MCF 10A (cell line): ENCODE measurements around the gene ZMYM2. TPM values are rescaled to one million over a fixed set of nuclear protein-coding genes. Genes with fewer than 3 reads are reported as not detected.

Experiments
- BruUV-seq: library from RNA; stranded (reverse); fragments of 400-500 nt; replicated peaks from 2 replicates; lab custom pipeline; 2021; lab: Mats Ljungman, UMichigan
- CTCF ChIA-PET: fragments of 300-600 bp; sonication (Branson Sonifier 250); formaldehyde crosslinking; extraction: SDS; loops from one replicate; lab custom pipeline; 2021; ENCODE audit warnings: antibody characterized with exemption, inconsistent platforms; lab: Yijun Ruan, JAX
- POLR2A ChIA-PET: fragments of 300-600, 350-650 bp; sonication (Branson Sonifier 250); formaldehyde crosslinking; extraction: SDS; loops from one replicate; lab custom pipeline; 2020; ENCODE audit warnings: antibody characterized with exemption, inconsistent platforms; lab: Yijun Ruan, JAX
- DNase-seq: peaks from one replicate; pipeline ENCODE4 v3.0.0-alpha.2; 2018; ENCODE audit not compliant: unreplicated experiment
- H3K27ac Mint-ChIP-seq: one replicate; pipeline ENCODE4 v1.8.0; 2022; ENCODE audit warnings: mild to moderate bottlenecking, low read depth, mixed read lengths; ENCODE audit not compliant: unreplicated experiment
- H3K27me3 Mint-ChIP-seq: one replicate; pipeline ENCODE4 v1.8.0; 2022; ENCODE audit warnings: mixed read lengths; ENCODE audit not compliant: insufficient read depth, unreplicated experiment
- H3K36me3 Mint-ChIP-seq: one replicate; pipeline ENCODE4 v1.8.0; 2022; ENCODE audit warnings: mild to moderate bottlenecking, moderate library complexity, mixed read lengths; ENCODE audit not compliant: insufficient read depth, unreplicated experiment
- H3K4me1 Mint-ChIP-seq: one replicate; pipeline ENCODE4 v1.8.0; 2022; ENCODE audit warnings: mixed read lengths; ENCODE audit not compliant: insufficient read depth, unreplicated experiment
- H3K4me3 Mint-ChIP-seq: one replicate; pipeline ENCODE4 v1.8.0; 2022; ENCODE audit warnings: mild to moderate bottlenecking, moderate library complexity, mixed read lengths; ENCODE audit not compliant: unreplicated experiment
- H3K9me3 Mint-ChIP-seq: one replicate; pipeline ENCODE4 v1.8.0; 2022; ENCODE audit warnings: mixed read lengths; ENCODE audit not compliant: unreplicated experiment
- CTCF ChIP-seq: fragments of 200-600 bp; IDR thresholded peaks from one replicate; pipeline ENCODE4 v1.8.0; 2022; ENCODE audit warnings: antibody characterized with exemption, mild to moderate bottlenecking; ENCODE audit not compliant: unreplicated experiment
- intact Hi-C: fragments of 100-400 bp; cut with micrococcal nuclease; formaldehyde crosslinking; loops from 2 replicates; pipeline ENCODE4 v1.14.1; 2022
- total RNA-seq: library from RNA; stranded (reverse); gene quantifications from 2 replicates; pipeline ENCODE4 v1.2.3, GENCODE V29; 2022

The ZMYM2 gene
- total RNA-seq, 1 experiment from 2014 or later, result 63.2 TPM

DNA sequence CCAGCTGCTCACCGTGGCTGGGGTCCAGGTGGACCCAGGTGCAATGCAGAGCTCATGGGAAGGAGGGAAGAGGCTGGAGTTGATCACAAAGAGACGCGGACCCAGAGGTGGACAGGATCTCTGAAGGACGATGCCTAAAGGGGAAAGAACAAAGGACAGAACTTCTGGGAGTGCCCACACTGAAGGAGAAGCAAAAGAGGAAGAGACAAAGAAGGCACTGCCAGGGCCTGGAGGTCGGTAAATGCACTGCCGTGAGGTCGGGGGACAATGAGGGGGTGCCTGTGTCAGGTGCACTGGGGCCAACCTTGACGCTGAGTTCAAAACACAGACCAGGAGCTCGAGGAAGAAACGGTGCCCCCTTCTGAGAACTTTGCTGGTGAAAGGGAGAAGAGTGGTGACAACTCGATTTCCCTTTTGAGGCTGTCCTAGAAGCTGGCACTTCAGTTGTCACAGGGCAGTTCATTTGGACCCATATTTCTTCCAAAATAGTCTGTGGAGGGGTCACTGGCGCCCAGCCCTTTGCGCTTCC lies 146.7 kb downstream of the ZMYM2 start:
- DNase-seq, result no peak
- no peaks in the 10 kb centered on the region for H3K36me3 Mint-ChIP-seq
- ChIA-PET POLR2A (no interaction called here), CTCF (no interaction called here)
- H3K4me1 Mint-ChIP-seq, result peaks cover 11% of the 10 kb centered on the region
- H3K27me3 Mint-ChIP-seq, result peaks cover 29% of the 10 kb centered on the region
- no TSS peak for BruUV-seq
- H3K4me3 Mint-ChIP-seq, result no peak overlapping the region
- intact Hi-C loops, result no loop called here
- no peaks in the 10 kb centered on the region for H3K9me3 Mint-ChIP-seq
- H3K27ac Mint-ChIP-seq, result peak overlapping the region; percentile 55
- no peak for TF ChIP-seq CTCF

DNA sequence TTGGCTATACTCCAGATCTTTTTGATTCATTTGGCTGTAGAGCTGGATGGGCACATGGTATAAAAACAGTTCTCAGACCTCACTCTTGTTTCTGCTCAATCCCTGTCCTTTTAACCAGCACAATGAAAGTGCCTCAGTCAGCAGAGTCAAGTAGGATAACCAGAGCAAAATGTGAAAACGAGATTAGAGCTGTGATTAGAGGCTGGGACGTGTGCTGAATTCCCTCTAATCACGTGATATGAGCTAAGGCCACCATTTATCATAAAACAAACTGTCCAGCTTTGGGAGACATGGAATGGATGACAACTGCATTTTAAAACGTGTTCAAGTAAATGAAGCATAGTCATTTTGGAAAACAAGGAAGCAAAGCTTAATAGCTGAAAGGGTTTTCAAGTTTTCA lies 148.2 kb downstream of the ZMYM2 start:
- DNase-seq, result no peak
- POLR2A ChIA-PET, result interaction anchor here (0.7 to 1.0 kb wide), 2 partner anchors 8 to 91 kb away, joined by 3 read pairs; no protein-coding TSS in a partner anchor
- no TSS peak for BruUV-seq
- intact Hi-C loops, result no loop called here
- no peaks in the 10 kb centered on the region for H3K36me3 Mint-ChIP-seq
- H3K27me3 Mint-ChIP-seq, result peaks cover 15% of the 10 kb centered on the region
- CTCF ChIA-PET, result no interaction called here
- no peak for TF ChIP-seq CTCF
- no peak overlapping the region for H3K4me3 Mint-ChIP-seq
- no peaks in the 10 kb centered on the region for H3K9me3 Mint-ChIP-seq
- H3K4me1 Mint-ChIP-seq, result peaks cover 11% of the 10 kb centered on the region
- H3K27ac Mint-ChIP-seq, result no peak overlapping the region

DNA sequence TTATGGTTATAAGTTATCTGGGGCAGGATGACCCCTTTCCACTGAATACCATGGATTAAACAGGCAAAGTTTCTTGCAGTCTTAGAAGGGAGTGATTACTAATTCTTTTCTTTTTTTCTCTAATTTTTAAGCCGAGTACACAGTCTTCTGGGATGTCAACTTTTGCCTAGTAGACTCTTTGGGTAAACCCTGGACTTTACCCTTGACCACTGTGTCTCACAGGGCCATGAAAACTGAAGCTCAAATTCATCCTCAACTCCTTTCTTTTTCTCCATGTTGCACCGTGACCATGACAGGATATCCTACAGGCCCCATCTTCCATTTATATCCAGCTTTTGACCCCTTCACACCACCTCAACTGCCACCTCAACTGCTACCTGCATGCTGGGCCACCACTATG lies 150.5 kb downstream of the ZMYM2 start:
- DNase-seq, result no peak
- no TSS peak for BruUV-seq
- Mint-ChIP-seq H3K27ac (no peak overlapping the region), H3K4me3 (no peak overlapping the region), H3K9me3 (no peaks in the 10 kb centered on the region), H3K27me3 (peaks cover 13% of the 10 kb centered on the region), H3K4me1 (peaks cover 11% of the 10 kb centered on the region), H3K36me3 (no peaks in the 10 kb centered on the region)
- no peak for TF ChIP-seq CTCF
- ChIA-PET POLR2A (interaction anchor here (1.4 kb wide), 1 partner anchor 10 kb away, joined by 4 read pairs; no protein-coding TSS in a partner anchor), CTCF (interaction anchor here (0.6 to 1.3 kb wide), 4 partner anchors 18 to 168 kb away, joined by 3 to 8 read pairs (median 4); no protein-coding TSS in a partner anchor)
- intact Hi-C loops, result no loop called here

DNA sequence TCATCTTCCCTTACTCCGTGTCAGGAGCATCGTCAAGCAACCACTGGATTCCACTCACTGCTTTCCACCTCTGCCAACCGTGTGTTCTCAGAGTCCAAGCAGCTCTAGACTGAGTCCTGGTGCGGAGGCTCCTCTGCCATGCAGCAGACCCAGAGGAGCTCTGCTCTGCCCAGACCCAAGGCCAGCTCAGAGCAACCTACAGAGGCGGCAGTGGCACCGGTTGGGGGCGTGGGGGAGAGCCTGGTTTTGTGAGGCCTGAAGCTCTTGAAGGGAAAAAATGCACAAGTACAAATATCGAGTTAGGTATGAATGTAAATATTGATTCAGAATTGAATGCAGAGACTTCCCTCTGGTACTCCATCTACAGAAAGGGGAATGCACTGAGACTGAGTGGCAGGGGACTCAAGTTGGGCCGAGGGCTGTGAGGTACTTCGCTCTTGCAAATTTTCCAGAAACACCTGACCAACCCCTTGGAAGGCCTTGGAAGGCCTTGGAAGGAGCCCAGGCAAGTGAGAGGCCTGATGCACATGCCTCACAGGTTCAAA lies 155.6 kb downstream of the ZMYM2 start:
- H3K27me3 Mint-ChIP-seq, result no peaks in the 10 kb centered on the region
- POLR2A ChIA-PET, result no interaction called here
- intact Hi-C loops, result no loop called here
- no peaks in the 10 kb centered on the region for H3K36me3 Mint-ChIP-seq
- CTCF ChIA-PET, result no interaction called here
- TF ChIP-seq CTCF, result no peak
- no peaks in the 10 kb centered on the region for H3K9me3 Mint-ChIP-seq
- no peak overlapping the region for H3K4me3 Mint-ChIP-seq
- DNase-seq, result no peak
- H3K27ac Mint-ChIP-seq, result peak overlapping the region; percentile 19
- no TSS peak for BruUV-seq
- H3K4me1 Mint-ChIP-seq, result no peaks in the 10 kb centered on the region
